Measurements from ENCODE around the gene SRP14.

Gene SRP14

DNA sequence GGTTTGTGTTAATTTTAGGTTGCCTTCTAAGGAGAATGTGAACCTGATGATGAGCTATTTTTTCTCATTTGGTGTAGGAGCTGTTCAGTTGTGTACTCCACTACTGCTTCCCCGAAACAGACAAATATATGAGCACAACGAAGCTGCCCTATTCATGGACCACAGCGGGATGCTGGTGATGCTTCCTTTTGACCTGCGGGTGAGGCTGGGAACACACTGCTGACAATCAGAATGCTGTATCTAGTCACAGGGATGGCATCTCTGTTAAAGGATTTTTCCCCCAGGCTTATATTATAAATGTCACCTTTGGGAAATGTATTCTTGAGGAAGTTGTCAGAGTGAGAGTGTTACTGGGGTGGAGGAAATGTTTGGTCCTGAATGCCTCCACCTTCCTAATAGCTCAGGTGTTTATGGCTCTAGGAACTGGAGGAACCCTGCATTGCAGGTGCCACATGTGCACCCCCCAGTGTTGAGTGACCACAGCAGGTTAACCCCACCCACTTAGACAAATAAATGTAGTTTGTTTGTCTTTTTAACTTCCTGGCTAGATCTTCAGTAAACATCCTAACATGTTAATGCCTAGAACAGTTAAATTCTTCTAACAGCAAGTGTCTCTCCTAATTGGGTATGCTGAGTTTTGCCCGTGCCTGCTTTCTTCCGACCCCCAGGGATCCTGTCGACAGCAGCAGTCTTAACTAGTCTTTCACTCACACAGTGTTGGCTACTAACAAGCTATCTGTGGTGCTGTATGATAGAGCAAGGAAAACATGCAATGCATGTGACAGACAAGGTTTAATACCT lies 35.7 kb downstream of the SRP14 start:
- TF ChIP-seq POLR2AphosphoS5 (IDR thresholded peaks at IDR 0.05; ENCODE audit: low read depth) (no peak), SPI1 (IDR thresholded peaks at IDR 0.05; ENCODE audit: borderline replicate concordance, low read depth) (no peak), GABPA (IDR thresholded peaks at IDR 0.05; ENCODE audit: low read depth) (no peak)
- TF ChIP-seq, protein P1, sequence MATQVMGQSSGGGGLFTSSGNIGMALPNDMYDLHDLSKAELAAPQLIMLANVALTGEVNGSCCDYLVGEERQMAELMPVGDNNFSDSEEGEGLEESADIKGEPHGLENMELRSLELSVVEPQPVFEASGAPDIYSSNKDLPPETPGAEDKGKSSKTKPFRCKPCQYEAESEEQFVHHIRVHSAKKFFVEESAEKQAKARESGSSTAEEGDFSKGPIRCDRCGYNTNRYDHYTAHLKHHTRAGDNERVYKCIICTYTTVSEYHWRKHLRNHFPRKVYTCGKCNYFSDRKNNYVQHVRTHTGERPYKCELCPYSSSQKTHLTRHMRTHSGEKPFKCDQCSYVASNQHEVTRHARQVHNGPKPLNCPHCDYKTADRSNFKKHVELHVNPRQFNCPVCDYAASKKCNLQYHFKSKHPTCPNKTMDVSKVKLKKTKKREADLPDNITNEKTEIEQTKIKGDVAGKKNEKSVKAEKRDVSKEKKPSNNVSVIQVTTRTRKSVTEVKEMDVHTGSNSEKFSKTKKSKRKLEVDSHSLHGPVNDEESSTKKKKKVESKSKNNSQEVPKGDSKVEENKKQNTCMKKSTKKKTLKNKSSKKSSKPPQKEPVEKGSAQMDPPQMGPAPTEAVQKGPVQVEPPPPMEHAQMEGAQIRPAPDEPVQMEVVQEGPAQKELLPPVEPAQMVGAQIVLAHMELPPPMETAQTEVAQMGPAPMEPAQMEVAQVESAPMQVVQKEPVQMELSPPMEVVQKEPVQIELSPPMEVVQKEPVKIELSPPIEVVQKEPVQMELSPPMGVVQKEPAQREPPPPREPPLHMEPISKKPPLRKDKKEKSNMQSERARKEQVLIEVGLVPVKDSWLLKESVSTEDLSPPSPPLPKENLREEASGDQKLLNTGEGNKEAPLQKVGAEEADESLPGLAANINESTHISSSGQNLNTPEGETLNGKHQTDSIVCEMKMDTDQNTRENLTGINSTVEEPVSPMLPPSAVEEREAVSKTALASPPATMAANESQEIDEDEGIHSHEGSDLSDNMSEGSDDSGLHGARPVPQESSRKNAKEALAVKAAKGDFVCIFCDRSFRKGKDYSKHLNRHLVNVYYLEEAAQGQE (IDR thresholded peaks at IDR 0.05; ENCODE audit: insufficient replicate concordance, low read depth) = no peak
- TF ChIP-seq, protein P2, sequence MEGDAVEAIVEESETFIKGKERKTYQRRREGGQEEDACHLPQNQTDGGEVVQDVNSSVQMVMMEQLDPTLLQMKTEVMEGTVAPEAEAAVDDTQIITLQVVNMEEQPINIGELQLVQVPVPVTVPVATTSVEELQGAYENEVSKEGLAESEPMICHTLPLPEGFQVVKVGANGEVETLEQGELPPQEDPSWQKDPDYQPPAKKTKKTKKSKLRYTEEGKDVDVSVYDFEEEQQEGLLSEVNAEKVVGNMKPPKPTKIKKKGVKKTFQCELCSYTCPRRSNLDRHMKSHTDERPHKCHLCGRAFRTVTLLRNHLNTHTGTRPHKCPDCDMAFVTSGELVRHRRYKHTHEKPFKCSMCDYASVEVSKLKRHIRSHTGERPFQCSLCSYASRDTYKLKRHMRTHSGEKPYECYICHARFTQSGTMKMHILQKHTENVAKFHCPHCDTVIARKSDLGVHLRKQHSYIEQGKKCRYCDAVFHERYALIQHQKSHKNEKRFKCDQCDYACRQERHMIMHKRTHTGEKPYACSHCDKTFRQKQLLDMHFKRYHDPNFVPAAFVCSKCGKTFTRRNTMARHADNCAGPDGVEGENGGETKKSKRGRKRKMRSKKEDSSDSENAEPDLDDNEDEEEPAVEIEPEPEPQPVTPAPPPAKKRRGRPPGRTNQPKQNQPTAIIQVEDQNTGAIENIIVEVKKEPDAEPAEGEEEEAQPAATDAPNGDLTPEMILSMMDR (IDR thresholded peaks at IDR 0.05; ENCODE audit: insufficient read depth, low read length) = no peak
- Histone ChIP-seq H3K27ac (replicated peaks) (no peak overlapping the region), H3K27me3 (ENCODE audit: insufficient read depth, poor library complexity, severe bottlenecking) (no peaks in the 10 kb centered on the region), H3K4me3 (replicated peaks; ENCODE audit: insufficient read depth, low read length) (no peak overlapping the region)
- DNase-seq (ENCODE audit: low read depth in 1 of 2, low spot score in 1 of 2) = no peak

GRCh38 chr15:40002295-40002694 lies 36.7 kb downstream of the SRP14 start:
- Histone ChIP-seq H3K27ac (replicated peaks) (no peak overlapping the region), H3K27me3 (ENCODE audit: insufficient read depth, poor library complexity, severe bottlenecking) (no peaks in the 10 kb centered on the region), H3K4me3 (replicated peaks; ENCODE audit: insufficient read depth, low read length) (no peak overlapping the region)
- DNase-seq (ENCODE audit: low read depth in 1 of 2, low spot score in 1 of 2) = no peak
- TF ChIP-seq, protein P1 (IDR thresholded peaks at IDR 0.05; ENCODE audit: insufficient replicate concordance, low read depth) = no peak
- TF ChIP-seq, protein P2 (IDR thresholded peaks at IDR 0.05; ENCODE audit: insufficient read depth, low read length) = no peak
- TF ChIP-seq POLR2AphosphoS5 (IDR thresholded peaks at IDR 0.05; ENCODE audit: low read depth) = no peak
- TF ChIP-seq GABPA (IDR thresholded peaks at IDR 0.05; ENCODE audit: low read depth) = no peak
- TF ChIP-seq SPI1 (IDR thresholded peaks at IDR 0.05; ENCODE audit: borderline replicate concordance, low read depth) = no peak

DNA sequence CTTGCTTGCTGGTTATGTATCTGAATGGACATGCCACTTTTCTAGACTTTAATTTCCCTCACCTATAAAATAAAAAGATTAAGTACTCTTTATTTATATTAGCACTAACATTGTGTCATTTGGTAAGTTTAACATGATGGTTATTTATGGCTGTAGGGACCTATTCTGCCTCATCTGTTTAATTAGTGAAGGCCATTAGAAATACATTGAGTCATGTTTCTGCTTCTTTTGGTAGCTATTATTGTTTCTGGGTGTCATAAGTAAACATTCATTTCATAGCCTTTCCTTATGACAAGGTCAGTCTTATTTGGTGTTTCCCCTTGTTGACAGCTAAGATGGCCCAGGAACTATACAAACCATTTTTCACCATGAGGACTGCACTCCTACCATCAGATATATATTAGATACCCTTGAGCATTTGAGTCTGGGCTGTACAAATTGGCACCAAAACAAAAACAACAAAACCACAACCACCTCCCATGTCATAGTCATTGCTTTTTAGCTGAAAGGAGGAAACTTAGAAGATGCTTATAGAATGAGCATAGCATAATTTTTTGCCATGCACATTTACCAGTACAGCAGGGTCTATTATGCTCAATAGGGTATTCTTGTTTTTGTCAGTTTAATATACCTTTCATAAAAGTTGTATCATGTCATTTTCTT lies 39.3 kb downstream of the SRP14 start:
- no peak for DNase-seq (ENCODE audit: low read depth in 1 of 2, low spot score in 1 of 2)
- TF ChIP-seq POLR2AphosphoS5 (IDR thresholded peaks at IDR 0.05; ENCODE audit: low read depth) (no peak), GABPA (IDR thresholded peaks at IDR 0.05; ENCODE audit: low read depth) (no peak), SPI1 (IDR thresholded peaks at IDR 0.05; ENCODE audit: borderline replicate concordance, low read depth) (no peak)
- TF ChIP-seq, protein P2 (IDR thresholded peaks at IDR 0.05; ENCODE audit: insufficient read depth, low read length) = no peak
- TF ChIP-seq, protein P1 (IDR thresholded peaks at IDR 0.05; ENCODE audit: insufficient replicate concordance, low read depth) = no peak
- no peaks in the 10 kb centered on the region for H3K27me3 ChIP-seq (ENCODE audit: insufficient read depth, poor library complexity, severe bottlenecking)
- H3K27ac ChIP-seq (replicated peaks) = no peak overlapping the region
- no peak overlapping the region for H3K4me3 ChIP-seq (replicated peaks; ENCODE audit: insufficient read depth, low read length)
